HepG2 (cell line): ENCODE data around the gene NPW. TPM values are rescaled to one million over a fixed set of nuclear protein-coding genes. Genes with fewer than 3 reads are reported as not detected.
A peak's percentile ranks its signal among the peaks of the same experiment; 100 is the strongest.

Source experiments
- GABPB1 ChIP-seq: IDR thresholded peaks from 2 replicates; pipeline ENCODE4 v1.6.1; 2016; ENCODE audit warnings: mild to moderate bottlenecking, missing genetic modification reagents, moderate library complexity, missing compliant biosample characterization
- GLI4 ChIP-seq: sonication (generic); formaldehyde crosslinking; IDR thresholded peaks from 2 replicates; pipeline ENCODE4 v1.5.1; 2020; ENCODE audit warnings: missing genetic modification reagents, mild to moderate bottlenecking, moderate library complexity, borderline replicate concordance
- HNRNPUL1 ChIP-seq: fragments of 200-400 bp; formaldehyde crosslinking; IDR thresholded peaks from 2 replicates; pipeline ENCODE4 v1.6.1; 2017; ENCODE audit warnings: low read depth, mild to moderate bottlenecking, low read length, moderate library complexity
- HOXA3 ChIP-seq: sonication (generic); formaldehyde crosslinking; IDR thresholded peaks from 2 replicates; pipeline ENCODE4 v1.5.0; 2020; ENCODE audit warnings: missing genetic modification reagents
- HOXA5 ChIP-seq: sonication (generic); formaldehyde crosslinking; IDR thresholded peaks from 2 replicates; pipeline ENCODE4 v1.4.0; 2020; ENCODE audit warnings: missing genetic modification reagents
- KDM3A ChIP-seq: IDR thresholded peaks from 2 replicates; pipeline ENCODE4 v1.6.1; 2018; ENCODE audit warnings: low read depth, missing compliant biosample characterization
- KDM4B ChIP-seq: sonication (generic); formaldehyde crosslinking; IDR thresholded peaks from 2 replicates; pipeline ENCODE4 v1.4.0; 2020; ENCODE audit warnings: missing genetic modification reagents
- KLF16 ChIP-seq, 2 experiments: sonication (generic) in 1 of 2; formaldehyde crosslinking in 1 of 2; IDR thresholded peaks; 2 replicates each; pipeline versions ENCODE4 v1.6.1 to v1.8.0; 2016 to 2023; ENCODE audit warnings: missing genetic modification reagents in 2 of 2, missing compliant biosample characterization in 1 of 2
- MED1 ChIP-seq: sonication (generic); formaldehyde crosslinking; IDR thresholded peaks from 2 replicates; pipeline ENCODE4 v1.4.0; 2020; ENCODE audit warnings: missing genetic modification reagents
- MXD4 ChIP-seq: IDR thresholded peaks from 2 replicates; pipeline ENCODE4 v1.6.1; 2016; ENCODE audit warnings: mild to moderate bottlenecking, missing biosample characterization, missing genetic modification reagents
- NFKBIZ ChIP-seq: IDR thresholded peaks from 2 replicates; pipeline ENCODE4 v1.6.1; 2018; ENCODE audit warnings: missing genetic modification reagents, missing compliant biosample characterization
- SMAD3 ChIP-seq: sonication (generic); formaldehyde crosslinking; IDR thresholded peaks from 2 replicates; pipeline ENCODE4 v1.4.0; 2020; ENCODE audit warnings: missing genetic modification reagents
- U2AF1 ChIP-seq: fragments of 200-400 bp; formaldehyde crosslinking; optimal IDR thresholded peaks from 2 replicates; pipeline ENCODE3; 2017; ENCODE audit warnings: mild to moderate bottlenecking, low read depth, low read length
- ZKSCAN5 ChIP-seq: sonication (generic); formaldehyde crosslinking; IDR thresholded peaks from 2 replicates; pipeline ENCODE4 v1.5.1; 2020; ENCODE audit warnings: mild to moderate bottlenecking, missing genetic modification reagents
- ZNF333 ChIP-seq: sonication (generic); formaldehyde crosslinking; IDR thresholded peaks from 2 replicates; pipeline ENCODE4 v1.4.0; 2020; ENCODE audit warnings: mild to moderate bottlenecking, missing genetic modification reagents, borderline replicate concordance
- ZNF761 ChIP-seq: sonication (generic); formaldehyde crosslinking; conservative IDR thresholded peaks from 2 replicates; pipeline ENCODE4 v1.4.0; 2020; ENCODE audit warnings: mild to moderate bottlenecking, missing genetic modification reagents
- ZNF766 ChIP-seq: sonication (generic); formaldehyde crosslinking; IDR thresholded peaks from 2 replicates; pipeline ENCODE4 v1.5.0; 2020; ENCODE audit warnings: missing genetic modification reagents, borderline replicate concordance
- ZNF772 ChIP-seq: sonication (generic); formaldehyde crosslinking; IDR thresholded peaks from 2 replicates; pipeline ENCODE4 v1.5.0; 2020; ENCODE audit warnings: mild to moderate bottlenecking, missing genetic modification reagents
- polyA plus RNA-seq, 8 experiments: library from polyadenylated mRNA; depleted of rRNA in 3 of 8; stranded (reverse) in 7 of 8; unstranded in 1 of 8; fragments of >200 nt; fragmentation: Illumina TruSeq in 4 of 8; extraction: Trizol in 4 of 8; gene quantifications; 2 replicates each; pipeline versions ENCODE4 v1.2.1 to v1.2.3, GENCODE V29; 2011 to 2016; ENCODE audit warnings: low read depth in 4 of 8, missing spikeins in 1 of 8, mixed read lengths in 1 of 8; ENCODE audit not compliant: insufficient read depth in 1 of 8
- total RNA-seq, 5 experiments: library from RNA; depleted of rRNA; stranded (reverse); fragments of >200 nt; fragmentation: Illumina TruSeq; extraction: Trizol; gene quantifications; 2 replicates each; pipeline ENCODE4 v1.2.3, GENCODE V29; 2016; ENCODE audit warnings: low read depth in 1 of 5
- TF ChIP-seq, protein P1 (sequence below): IDR thresholded peaks from 2 replicates; pipeline ENCODE4 v1.6.1; 2012; ENCODE audit warnings: inconsistent platforms
- TF ChIP-seq, protein P2 (sequence below): sonication (generic); formaldehyde crosslinking; IDR thresholded peaks from 2 replicates; pipeline ENCODE4 v1.8.0; 2022; ENCODE audit warnings: mild to moderate bottlenecking, missing genetic modification reagents; ENCODE audit not compliant: insufficient replicate concordance
- TF ChIP-seq, protein P3 (sequence below): IDR thresholded peaks from 2 replicates; pipeline ENCODE4 v1.6.1; 2016; ENCODE audit warnings: missing genetic modification reagents, missing compliant biosample characterization

Gene NPW
- total and polyA plus RNA-seq, 2 of the 13 experiments (the other 11 are each of a cell fraction or from before 2014, with no cell fraction given), result 0.24 to 0.97 TPM

DNA sequence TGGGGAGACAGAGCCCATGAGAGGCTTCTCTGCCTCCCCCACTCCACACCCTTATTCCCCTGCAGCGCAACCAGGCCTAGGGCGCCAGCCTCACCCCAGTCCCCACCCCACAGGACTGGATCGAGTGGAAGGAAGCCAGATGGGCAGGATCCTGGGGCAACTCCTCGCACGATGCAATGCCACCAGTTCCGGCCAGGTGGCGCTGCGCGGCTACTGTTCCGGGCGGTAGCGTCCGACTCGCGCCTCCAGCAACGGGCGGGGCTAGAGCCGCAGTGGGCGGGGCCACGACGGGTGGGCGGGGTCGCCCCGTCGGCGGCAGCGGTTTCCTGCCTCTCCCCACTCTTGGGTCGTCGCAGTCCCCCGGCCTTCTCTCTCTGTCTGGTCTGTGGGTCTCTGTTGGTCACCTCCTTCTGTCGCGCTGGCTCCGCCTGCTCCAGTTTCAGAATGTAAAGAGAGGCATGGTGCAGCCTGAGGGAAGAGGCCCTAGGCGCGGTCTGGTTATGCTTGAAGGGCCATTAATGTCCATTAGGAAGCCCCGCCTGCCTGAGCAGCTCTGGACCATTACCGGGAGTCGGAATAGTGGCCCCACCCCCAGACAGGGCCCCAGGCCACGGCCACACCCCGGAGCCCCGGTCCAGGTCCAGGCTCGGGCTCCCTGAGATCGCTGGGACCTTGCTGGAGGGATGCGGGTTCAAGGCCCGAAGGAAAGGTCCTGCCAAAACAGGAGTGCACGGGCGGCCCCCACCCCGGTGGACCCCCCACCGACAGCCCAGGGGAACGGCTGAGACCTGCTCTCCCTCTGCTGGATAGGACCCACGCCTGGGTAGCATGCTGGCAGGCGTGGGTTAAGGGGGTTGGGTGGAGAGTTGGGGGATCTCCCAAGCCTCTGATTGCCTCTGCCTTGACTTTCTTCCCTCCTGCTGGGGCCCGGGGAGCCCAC lies 3.8 kb downstream of the NPW start (continued):
- no peak for TF ChIP-seq ZKSCAN5
- TF ChIP-seq MXD4 (CRISPR knock-in tag), result peak; percentile 44; the same call in 1 of the 2 replicates
- TF ChIP-seq, protein P1, sequence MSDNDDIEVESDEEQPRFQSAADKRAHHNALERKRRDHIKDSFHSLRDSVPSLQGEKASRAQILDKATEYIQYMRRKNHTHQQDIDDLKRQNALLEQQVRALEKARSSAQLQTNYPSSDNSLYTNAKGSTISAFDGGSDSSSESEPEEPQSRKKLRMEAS, result peak; percentile 57; the same call in 1 of the 2 replicates
- 0 out of 2 replicates have a peak, but pooled peaks have one; percentile 18 for TF ChIP-seq KDM3A (CRISPR knock-in tag)
- no peak for TF ChIP-seq HNRNPUL1
- TF ChIP-seq KDM4B (CRISPR knock-in tag), result 0 out of 2 replicates have a peak, but pooled peaks have one; percentile 75
- peak; percentile 66; the same call in 1 of the 2 replicates for TF ChIP-seq ZNF772
- TF ChIP-seq U2AF1, result no peak
- TF ChIP-seq, protein P2, sequence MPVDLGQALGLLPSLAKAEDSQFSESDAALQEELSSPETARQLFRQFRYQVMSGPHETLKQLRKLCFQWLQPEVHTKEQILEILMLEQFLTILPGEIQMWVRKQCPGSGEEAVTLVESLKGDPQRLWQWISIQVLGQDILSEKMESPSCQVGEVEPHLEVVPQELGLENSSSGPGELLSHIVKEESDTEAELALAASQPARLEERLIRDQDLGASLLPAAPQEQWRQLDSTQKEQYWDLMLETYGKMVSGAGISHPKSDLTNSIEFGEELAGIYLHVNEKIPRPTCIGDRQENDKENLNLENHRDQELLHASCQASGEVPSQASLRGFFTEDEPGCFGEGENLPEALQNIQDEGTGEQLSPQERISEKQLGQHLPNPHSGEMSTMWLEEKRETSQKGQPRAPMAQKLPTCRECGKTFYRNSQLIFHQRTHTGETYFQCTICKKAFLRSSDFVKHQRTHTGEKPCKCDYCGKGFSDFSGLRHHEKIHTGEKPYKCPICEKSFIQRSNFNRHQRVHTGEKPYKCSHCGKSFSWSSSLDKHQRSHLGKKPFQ (CRISPR knock-in tag), result peak; percentile 72
- TF ChIP-seq HOXA3 (CRISPR knock-in tag), result peak; percentile 61
- TF ChIP-seq ZNF761, result peak; percentile 60; the same call in 1 of the 2 replicates
- peak in 1 of 2 experiments; percentile 78; a peak in 2 of 4 replicates for TF ChIP-seq KLF16 (CRISPR knock-in tag; IDR thresholded peaks at IDR 0.05)
- TF ChIP-seq, protein P3, sequence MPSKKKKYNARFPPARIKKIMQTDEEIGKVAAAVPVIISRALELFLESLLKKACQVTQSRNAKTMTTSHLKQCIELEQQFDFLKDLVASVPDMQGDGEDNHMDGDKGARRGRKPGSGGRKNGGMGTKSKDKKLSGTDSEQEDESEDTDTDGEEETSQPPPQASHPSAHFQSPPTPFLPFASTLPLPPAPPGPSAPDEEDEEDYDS (CRISPR knock-in tag), result peak; percentile 76
- peak; percentile 71; the same call in 1 of the 2 replicates for TF ChIP-seq ZNF333 (CRISPR knock-in tag)
- TF ChIP-seq GABPB1 (CRISPR knock-in tag), result peak; percentile 83
- peak; percentile 63; the same call in 1 of the 2 replicates for TF ChIP-seq MED1
- 0 out of 2 replicates have a peak, but pooled peaks have one; percentile 34 for TF ChIP-seq SMAD3
- TF ChIP-seq GLI4 (CRISPR knock-in tag), result no peak
- 0 out of 2 replicates have a peak, but pooled peaks have one; percentile 19 for TF ChIP-seq HOXA5 (CRISPR knock-in tag)
- TF ChIP-seq ZNF766 (CRISPR knock-in tag), result peak; percentile 50; the same call in 1 of the 2 replicates
- TF ChIP-seq NFKBIZ (CRISPR knock-in tag), result no peak
